Measurements from ENCODE around the gene HMGB4.
A peak's percentile ranks its signal among the peaks of the same experiment; 100 is the strongest.

HMGB4 gene

GRCh38 chr1:33863779-33864178 lies at the start of gene HMGB4:
Gene HMGB4, plus strand, starts transcription at chr1:33864079. Its CDS starts 113 bp downstream, at chr1:33864192.
- DNase-seq (ENCODE audit: low spot score): no peak

GRCh38 chr1:33814166-33814565 lies 49.7 kb upstream of the HMGB4 start:
- DNase-seq (ENCODE audit: low spot score): peak; percentile 48

GRCh38 chr1:33815061-33815460 lies 48.8 kb upstream of the HMGB4 start:
- no peak for DNase-seq (ENCODE audit: low spot score)

GRCh38 chr1:33818071-33818470 lies 45.8 kb upstream of the HMGB4 start:
- peak; percentile 90 for DNase-seq (ENCODE audit: low spot score)

GRCh38 chr1:33819290-33819912 lies 44.5 kb upstream of the HMGB4 start:
- no peak for DNase-seq (ENCODE audit: low spot score)

- no peak for DNase-seq (ENCODE audit: low spot score)
These were observed 44.0 kb upstream of the HMGB4 start for GRCh38 chr1:33819913-33820311.

GRCh38 chr1:33820804-33821203 lies 43.1 kb upstream of the HMGB4 start:
- no peak for DNase-seq (ENCODE audit: low spot score)

- no peak for DNase-seq (ENCODE audit: low spot score)
These were observed 42.6 kb upstream of the HMGB4 start for GRCh38 chr1:33821291-33821690.

- DNase-seq (ENCODE audit: low spot score): no peak
These were observed 41.5 kb upstream of the HMGB4 start for GRCh38 chr1:33822396-33822795.

GRCh38 chr1:33823401-33823800 lies 40.5 kb upstream of the HMGB4 start:
- DNase-seq (ENCODE audit: low spot score): no peak

- no peak for DNase-seq (ENCODE audit: low spot score)
These were observed 40.0 kb upstream of the HMGB4 start for GRCh38 chr1:33823830-33824229.

- no peak for DNase-seq (ENCODE audit: low spot score)
These were observed 39.6 kb upstream of the HMGB4 start for GRCh38 chr1:33824321-33824720.

- no peak for DNase-seq (ENCODE audit: low spot score)
These were observed 38.9 kb upstream of the HMGB4 start for GRCh38 chr1:33824971-33825370.

- DNase-seq (ENCODE audit: low spot score): no peak
These were observed 38.4 kb upstream of the HMGB4 start for GRCh38 chr1:33825506-33825905.

- no peak for DNase-seq (ENCODE audit: low spot score)
These were observed 37.6 kb upstream of the HMGB4 start for GRCh38 chr1:33826311-33826710.

GRCh38 chr1:33826711-33827110 lies 37.2 kb upstream of the HMGB4 start:
- no peak for DNase-seq (ENCODE audit: low spot score)

- DNase-seq (ENCODE audit: low spot score): no peak
These were observed 35.8 kb upstream of the HMGB4 start for GRCh38 chr1:33828059-33828458.

- DNase-seq (ENCODE audit: low spot score): no peak
These were observed 35.2 kb upstream of the HMGB4 start for GRCh38 chr1:33828654-33829053.

GRCh38 chr1:33836911-33837310 lies 27.0 kb upstream of the HMGB4 start:
- no peak for DNase-seq (ENCODE audit: low spot score)

GRCh38 chr1:33837635-33838034 lies 26.2 kb upstream of the HMGB4 start:
- no peak for DNase-seq (ENCODE audit: low spot score)

GRCh38 chr1:33841494-33841893 lies 22.4 kb upstream of the HMGB4 start:
- DNase-seq (ENCODE audit: low spot score): no peak

GRCh38 chr1:33842348-33842747 lies 21.5 kb upstream of the HMGB4 start:
- no peak for DNase-seq (ENCODE audit: low spot score)

GRCh38 chr1:33844166-33844565 lies 19.7 kb upstream of the HMGB4 start:
- DNase-seq (ENCODE audit: low spot score): no peak

- no peak for DNase-seq (ENCODE audit: low spot score)
These were observed 17.0 kb upstream of the HMGB4 start for GRCh38 chr1:33846861-33847260.
